GM23248 (cell line): ENCODE data around the gene MECP2.

Source experiments
- EZH2 ChIP-seq: fragments of 200-600 bp; sonication (generic); IDR thresholded peaks from 2 replicates; pipeline ENCODE4 v1.6.1; 2018; ENCODE audit warnings: antibody characterized with exemption, mild to moderate bottlenecking; ENCODE audit not compliant: insufficient read depth, poor library complexity, severe bottlenecking
- EZH2phosphoT487 ChIP-seq: fragments of 200-600 bp; sonication (generic); IDR thresholded peaks from 2 replicates; pipeline ENCODE4 v1.6.1; 2018; ENCODE audit warnings: antibody characterized with exemption, moderate library complexity, mild to moderate bottlenecking, low read depth; ENCODE audit not compliant: insufficient read depth

DNA sequence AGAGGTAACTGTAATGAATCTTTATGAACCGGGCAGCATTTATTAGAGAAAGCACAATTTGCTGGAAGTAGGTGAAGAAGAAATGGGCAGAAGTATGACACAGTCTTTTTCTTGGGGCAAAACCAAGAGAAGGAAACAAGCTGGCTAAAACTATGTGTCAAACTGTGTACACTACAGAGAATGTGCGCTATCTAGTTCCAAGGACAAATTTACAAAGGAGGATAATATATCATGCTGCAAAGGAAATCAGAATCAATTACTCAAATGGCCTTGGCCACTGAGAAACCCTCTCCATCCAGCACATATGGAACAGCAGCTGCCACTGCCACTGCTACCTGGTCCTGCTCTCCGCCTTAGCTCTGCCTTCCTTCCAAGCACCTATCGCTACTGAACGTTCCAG, 17.1 kb upstream of the MECP2 start:
- TF ChIP-seq EZH2, result no peak
- TF ChIP-seq EZH2phosphoT487, result no peak
